ENCODE data around the gene COX6A2.
"Not testable (repeated sequence)": the region's sequence is repeated elsewhere in the genome, so short reads cannot be mapped to it uniquely, and the experiment has no call there.

Gene COX6A2

DNA sequence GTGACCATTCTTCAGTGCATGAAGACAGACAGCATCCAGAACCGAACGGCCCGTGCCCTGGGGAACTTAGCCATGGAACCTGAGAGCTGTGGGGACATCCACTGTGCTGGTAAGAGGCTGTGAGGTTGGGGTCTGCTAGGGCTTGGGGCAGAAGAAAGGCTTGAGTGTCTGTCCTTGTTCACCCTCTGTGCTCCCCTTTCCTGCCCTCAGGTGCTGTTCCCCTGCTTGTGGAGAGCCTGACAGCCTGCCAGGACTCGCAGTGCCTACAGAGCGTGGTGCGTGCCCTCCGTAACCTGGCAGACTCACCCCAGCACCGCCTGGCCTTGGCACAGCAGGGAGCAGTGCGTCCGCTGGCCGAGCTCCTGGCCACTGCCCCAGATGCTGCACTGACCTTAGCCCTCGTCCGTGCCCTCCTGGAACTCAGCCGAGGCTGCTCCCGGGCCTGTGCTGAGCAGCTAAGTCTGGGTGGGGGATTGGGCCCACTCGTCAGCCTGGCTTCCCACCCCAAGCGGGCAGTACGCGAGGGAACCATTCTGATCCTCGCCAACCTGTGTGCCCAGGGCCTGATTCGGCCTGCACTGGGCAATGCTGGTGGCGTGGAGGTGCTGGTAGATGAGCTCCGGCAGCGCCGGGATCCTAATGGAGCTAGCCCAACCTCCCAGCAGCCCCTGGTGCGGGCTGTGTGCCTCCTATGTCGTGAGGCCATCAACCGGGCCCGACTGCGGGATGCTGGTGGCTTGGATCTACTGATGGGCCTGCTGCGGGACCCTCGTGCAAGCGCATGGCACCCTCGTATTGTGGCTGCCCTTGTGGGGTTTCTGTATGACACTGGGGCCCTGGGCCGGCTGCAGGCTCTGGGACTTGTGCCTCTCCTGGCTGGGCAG, 34.0 kb upstream of the COX6A2 start:
- DNase-seq (ENCODE audit: low read depth in 2 of 2): no peak

DNA sequence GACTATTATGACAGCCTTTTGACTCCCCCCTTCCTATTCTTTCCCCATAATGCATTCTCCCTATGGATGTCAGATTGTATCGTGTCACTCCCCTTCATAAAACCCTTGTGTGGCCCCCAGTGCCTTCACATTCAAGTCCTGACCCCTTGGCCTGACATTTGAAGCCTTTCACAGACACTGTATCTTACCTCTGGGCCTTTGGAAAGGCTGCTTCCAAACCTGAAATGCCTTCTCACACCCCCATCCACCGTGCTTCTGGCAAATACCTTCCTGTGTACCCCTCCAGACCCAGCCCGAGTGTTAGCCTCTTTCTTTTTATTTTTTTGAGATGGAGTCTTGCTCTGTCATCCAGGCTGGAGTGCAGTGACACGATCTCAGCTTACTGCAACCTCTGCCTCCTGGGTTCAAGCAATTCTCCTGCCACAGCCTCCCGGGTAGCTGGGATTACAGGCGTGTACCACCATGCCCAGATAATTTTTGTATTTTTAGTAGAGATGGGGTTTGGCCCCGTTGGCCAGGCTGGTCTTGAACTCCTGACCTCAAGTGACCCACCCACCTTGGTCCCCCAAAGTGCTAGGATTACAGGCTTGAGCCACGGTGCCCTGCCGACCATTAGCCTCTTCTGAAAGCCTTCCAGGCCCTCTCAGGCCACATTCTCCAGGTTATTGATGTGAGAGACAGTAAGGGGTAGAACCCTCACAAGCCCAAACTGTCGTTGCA, 33.2 kb upstream of the COX6A2 start:
- no peak for DNase-seq (ENCODE audit: low read depth in 2 of 2)

GRCh38 chr16:31460582-31461002, 32.4 kb upstream of the COX6A2 start:
- no peak for DNase-seq (ENCODE audit: low read depth in 2 of 2)

GRCh38 chr16:31459687-31460581, 31.8 kb upstream of the COX6A2 start:
- DNase-seq (ENCODE audit: low read depth in 2 of 2): peak; percentile 100

DNA sequence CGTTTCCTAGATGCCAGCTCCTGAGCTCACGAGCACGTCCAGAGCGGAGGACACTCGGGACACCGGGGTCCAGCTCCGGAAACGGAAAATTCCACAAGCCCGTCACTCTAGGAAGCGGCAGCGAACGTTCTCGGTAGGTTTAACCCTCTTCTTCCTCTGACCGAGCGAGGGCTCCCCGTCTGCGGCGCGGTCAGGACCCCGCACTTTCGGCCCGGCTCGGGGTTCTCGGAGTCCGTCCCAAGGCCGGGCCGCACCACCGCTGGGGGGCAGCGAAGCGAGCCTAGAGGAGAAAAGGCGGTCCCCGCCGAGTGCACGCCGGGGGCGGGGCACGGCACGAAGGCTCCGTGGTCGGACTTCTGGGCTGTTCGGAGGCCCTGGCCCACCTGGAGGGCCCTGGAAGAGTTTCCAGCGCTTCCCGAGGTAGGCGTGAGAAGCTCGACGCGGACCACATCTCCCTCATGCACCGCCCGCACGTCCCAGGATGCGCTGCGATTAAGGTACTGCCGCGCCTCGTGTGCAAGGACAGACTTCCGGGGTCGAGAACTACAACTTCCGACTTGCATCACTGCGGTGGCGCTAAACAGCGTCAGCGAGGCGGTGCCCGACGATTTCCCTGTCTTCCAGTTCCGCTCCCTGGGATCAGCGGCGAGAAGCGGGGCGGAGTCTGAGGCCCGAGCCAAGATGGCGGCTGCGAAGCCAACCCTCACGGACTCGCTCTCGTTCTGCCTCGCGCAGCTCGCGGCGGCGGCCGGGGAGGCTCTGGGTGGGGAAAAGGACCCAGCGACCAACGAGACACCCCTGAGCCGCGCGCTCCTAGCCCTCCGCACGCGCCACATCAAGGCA, 30.9 kb upstream of the COX6A2 start, which contains the start of gene ARMC5:
Gene ARMC5 (plus strand): TSS at position 658 of the 843 bp plus-strand sequence. CDS start 24 bp downstream, at position 682.
- DNase-seq (ENCODE audit: low read depth in 2 of 2): peak; percentile 84 to 93

DNA sequence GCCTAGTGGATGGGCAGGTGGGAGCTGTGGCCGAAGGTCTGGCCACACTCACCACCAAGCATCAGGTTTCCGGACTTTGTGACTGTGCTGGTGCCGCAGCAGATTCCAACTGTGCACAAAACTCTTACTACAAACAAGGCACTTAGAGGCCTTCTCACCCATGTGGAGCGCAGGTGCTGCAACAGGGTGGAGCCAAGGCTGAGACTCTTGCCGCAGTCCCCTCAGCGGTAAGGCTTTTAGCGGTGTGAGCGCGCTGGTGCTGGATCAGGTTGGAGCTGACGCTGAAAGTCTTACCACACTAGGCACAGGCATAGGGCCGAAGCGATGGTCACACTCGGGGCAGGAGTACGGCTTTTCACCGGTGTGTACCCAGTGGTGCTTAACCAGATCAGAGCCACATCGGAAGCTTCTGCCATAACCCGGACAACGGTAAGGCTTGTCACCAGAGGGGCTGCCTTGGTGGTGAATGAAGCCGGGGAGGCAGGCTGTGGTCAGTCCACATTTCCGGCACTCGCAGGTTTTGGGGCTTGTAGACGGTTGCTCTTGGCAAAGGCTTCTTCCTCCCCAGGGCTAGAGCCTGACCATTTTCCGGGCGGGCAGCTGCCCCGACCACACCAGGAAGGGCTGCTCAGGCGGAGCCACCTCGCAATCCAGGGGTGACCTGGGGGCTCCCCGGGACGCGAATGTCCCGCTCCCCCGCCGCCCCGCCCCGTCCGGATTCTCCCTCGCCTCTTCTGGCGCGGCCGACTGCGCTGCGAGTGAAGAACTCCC, 30.1 kb upstream of the COX6A2 start:
- DNase-seq (ENCODE audit: low read depth in 2 of 2): peak in 1 of 2 donors; percentile 27

DNA sequence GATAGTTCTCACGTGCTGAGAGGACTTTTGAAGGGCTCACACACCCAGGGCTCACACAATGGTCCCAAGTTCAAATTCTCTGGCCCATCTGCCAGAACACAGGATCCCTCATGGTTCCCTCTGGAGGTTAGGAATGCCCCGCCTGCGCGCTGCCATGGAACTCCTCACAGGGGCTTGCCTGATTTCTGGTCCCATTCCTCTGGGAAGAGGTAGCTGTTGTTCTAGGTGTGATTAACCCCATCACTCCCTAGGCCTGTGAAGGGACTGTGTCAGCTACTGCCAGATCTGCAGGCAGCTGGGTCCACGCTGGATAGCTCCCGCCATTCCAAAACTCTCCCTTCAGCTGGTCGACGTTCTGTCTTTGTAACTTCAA, 28.8 kb upstream of the COX6A2 start:
- no peak for DNase-seq (ENCODE audit: low read depth in 2 of 2)

- DNase-seq (ENCODE audit: low read depth in 2 of 2): no peak
Observed at GRCh38 chr16:31455601-31456314, 27.6 kb upstream of the COX6A2 start.

- DNase-seq (ENCODE audit: low read depth in 2 of 2): no peak
Observed at GRCh38 chr16:31453255-31454204, 25.4 kb upstream of the COX6A2 start.

- no peak for DNase-seq (ENCODE audit: low read depth in 2 of 2)
Observed at GRCh38 chr16:31452631-31453106, 24.5 kb upstream of the COX6A2 start.

DNA sequence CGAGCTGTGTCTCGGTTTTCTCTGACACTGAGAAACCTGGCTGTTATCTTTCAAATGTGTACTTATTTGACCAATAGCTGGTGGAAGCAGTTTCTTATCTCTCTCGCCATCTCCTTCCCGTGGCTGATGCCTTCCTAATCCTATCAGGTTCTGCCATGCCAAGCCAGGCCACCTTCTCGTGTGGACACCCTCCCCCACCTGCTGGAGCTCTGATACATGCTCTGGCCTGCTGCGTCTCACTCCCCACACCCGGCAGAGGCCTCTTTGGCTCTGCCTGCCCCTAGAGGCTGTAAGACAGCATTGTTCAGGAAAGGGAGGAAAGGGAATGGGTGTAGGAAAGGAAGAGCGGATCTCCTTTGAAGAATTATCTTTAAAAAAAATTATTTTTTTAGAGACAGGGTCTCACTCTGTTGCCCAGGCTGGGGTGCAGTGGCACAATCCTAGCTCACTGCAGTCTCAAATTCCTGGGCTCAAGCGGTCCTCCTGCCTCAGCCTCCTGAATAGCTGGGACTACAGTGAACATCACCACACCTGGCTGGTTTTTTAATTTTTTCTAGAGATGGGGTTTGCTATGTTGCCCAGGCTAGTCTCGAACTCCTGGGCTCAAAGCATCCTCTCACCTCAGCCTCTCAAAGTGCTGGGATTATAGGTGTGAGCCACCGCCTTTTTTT, 23.7 kb upstream of the COX6A2 start:
- DNase-seq (ENCODE audit: low read depth in 2 of 2): no peak

- no peak for DNase-seq (ENCODE audit: low read depth in 2 of 2)
Observed at GRCh38 chr16:31451201-31451600, 23.0 kb upstream of the COX6A2 start.

GRCh38 chr16:31445931-31446330, 17.8 kb upstream of the COX6A2 start:
- DNase-seq (ENCODE audit: low read depth in 2 of 2): not testable (repeated sequence)

DNA sequence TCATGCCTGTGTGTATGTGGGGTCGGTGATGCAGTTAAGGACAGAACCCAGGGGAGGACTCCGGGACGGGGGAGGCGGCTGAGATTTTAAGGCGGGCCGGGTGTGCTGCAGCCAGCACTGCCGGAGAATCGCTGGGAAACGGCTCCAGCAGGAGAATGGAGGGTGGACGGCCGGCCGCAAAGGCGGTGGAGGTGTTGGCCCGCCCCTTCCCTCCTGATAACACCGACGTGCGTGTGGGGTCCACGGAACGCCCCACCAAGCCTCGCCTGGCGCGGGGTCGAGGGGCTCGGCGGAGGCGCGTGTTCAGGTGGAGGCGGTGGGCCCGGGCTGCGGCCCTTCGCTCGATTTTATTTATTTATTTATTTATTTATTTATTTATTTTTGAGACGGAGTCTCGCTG, 13.8 kb upstream of the COX6A2 start:
- no peak for DNase-seq (ENCODE audit: low read depth in 2 of 2)

DNA sequence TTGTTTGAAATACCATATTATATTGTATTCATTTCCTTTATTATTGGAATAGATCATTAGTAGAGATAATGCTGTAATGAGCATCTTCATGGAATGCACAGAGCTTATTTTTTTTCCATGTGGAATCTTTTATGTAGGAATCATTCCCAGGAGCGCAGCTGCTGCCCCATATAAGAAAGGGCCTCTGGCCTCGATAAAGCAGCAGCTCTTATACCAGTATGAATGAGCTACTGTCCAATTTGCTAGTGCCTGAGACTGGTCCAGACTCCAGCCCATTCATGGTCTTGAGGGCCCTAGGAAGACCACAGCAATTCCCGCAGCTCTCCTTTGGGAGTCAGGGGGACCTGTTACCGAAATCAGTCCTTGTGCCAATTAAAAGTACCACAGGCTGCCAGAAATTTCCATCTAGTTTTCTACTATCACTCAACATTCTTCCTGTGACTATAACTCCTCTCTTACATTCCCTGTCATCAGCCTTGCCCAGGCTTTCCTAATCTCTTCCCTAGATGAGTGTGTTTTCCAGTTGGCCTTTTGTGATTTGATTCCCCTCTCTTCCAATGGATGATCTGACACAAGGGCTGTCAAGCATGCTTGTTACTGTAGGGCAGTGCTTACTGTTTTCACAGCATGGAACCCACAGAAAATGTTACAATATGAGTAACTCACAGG, 12.5 kb upstream of the COX6A2 start:
- no peak for DNase-seq (ENCODE audit: low read depth in 2 of 2)

GRCh38 chr16:31439519-31439918, 11.4 kb upstream of the COX6A2 start:
- DNase-seq (ENCODE audit: low read depth in 2 of 2): no peak

- DNase-seq (ENCODE audit: low read depth in 2 of 2): not testable (repeated sequence)
Observed at GRCh38 chr16:31439023-31439422, 10.9 kb upstream of the COX6A2 start.

Data from stimulated activated CD4-positive, alpha-beta T cell treated with anti-CD3 and anti-CD28 coated beads, Interleukin-1b, Interleukin-23, amount 100 ng/mL, for 1 hour (primary cell).